Esophagus muscularis mucosa (tissue), 4 donors: Measurements from ENCODE around the gene S100P. TPM values are rescaled to one million over a fixed set of nuclear protein-coding genes. Genes with fewer than 3 reads are reported as not detected.

Experiments used
- DNase-seq: peaks from one replicate; pipeline ENCODE4 v3.0.0-alpha.2; 2017; ENCODE audit errors: extremely low spot score
- H3K27ac ChIP-seq, 4 donors: fragments of 200-600 bp; sonication (generic); replicated peaks in 1 of 4; 1 replicate in 3 of 4; 2 replicates in 1 of 4; pipeline ENCODE4 v1.5.1; 2016 to 2019; ENCODE audit warnings: mild to moderate bottlenecking in 1 of 4
- H3K27me3 ChIP-seq, 4 donors: fragments of 200-600 bp; sonication (generic); one replicate each; pipeline versions ENCODE4 v1.5.1 to v1.6.0; 2016 to 2019
- H3K36me3 ChIP-seq, 4 donors: fragments of 200-600 bp; sonication (generic); one replicate each; pipeline ENCODE4 v1.5.1; 2016 to 2019
- H3K4me1 ChIP-seq, 4 donors: fragments of 200-600 bp; sonication (generic); one replicate each; pipeline ENCODE4 v1.5.1; 2016 to 2019
- H3K4me3 ChIP-seq, 4 donors: fragments of 200-600 bp; sonication (generic); 1 replicate in 2 of 4; 2 replicates in 2 of 4; pipeline ENCODE4 v1.5.1; 2016 to 2019; ENCODE audit warnings: mild to moderate bottlenecking in 4 of 4, moderate library complexity in 1 of 4
- H3K9me3 ChIP-seq, 4 donors: fragments of 200-600 bp; sonication (generic); 1 replicate in 3 of 4; 2 replicates in 1 of 4; pipeline ENCODE4 v1.5.1; 2016 to 2019
- CTCF ChIP-seq, 3 experiments: fragments of 200-600 bp in 2 of 3; fragments of 450-650 bp in 1 of 3; sonication (generic) in 2 of 3; IDR thresholded peaks; one replicate each; pipeline ENCODE4 v1.5.1; 2017 to 2019; ENCODE audit warnings: antibody characterized with exemption in 3 of 3, mild to moderate bottlenecking in 2 of 3, moderate library complexity in 1 of 3
- EP300 ChIP-seq: sonication (generic); formaldehyde crosslinking; IDR thresholded peaks from one replicate; pipeline ENCODE4 v1.6.1; 2017; ENCODE audit warnings: antibody characterized with exemption
- POLR2A ChIP-seq: fragments of 450-650 bp; IDR thresholded peaks from one replicate; pipeline ENCODE4 v1.6.1; 2017; ENCODE audit warnings: antibody characterized with exemption, moderate library complexity, mild to moderate bottlenecking, low read depth
- POLR2AphosphoS5 ChIP-seq, 2 donors: sonication (generic); formaldehyde crosslinking; IDR thresholded peaks; one replicate each; pipeline ENCODE4 v1.6.1; 2017; ENCODE audit warnings: antibody characterized with exemption in 2 of 2
- WGBS: methylation state at CpG from one replicate; pipeline ENCODE4 v1.1.5; 2018; 5-methylcytosine and 5-hydroxymethylcytosine counted together
- intact Hi-C: fragments of 100-400 bp; cut with DNase I; formaldehyde crosslinking; loops from one replicate; pipeline ENCODE4 v1.15.1; 2023
- total RNA-seq, 4 donors: library from RNA; depleted of rRNA; stranded (reverse); fragments of >200 nt; gene quantifications; one replicate each; pipeline versions ENCODE4 v1.1.0 to v1.2.1, GENCODE V29; 2016

The S100P gene
- total RNA-seq, 4 donors from 2014 or later = 0.99 TPM; not detected in 3

- 83% methylated on average over 11 of the region's 11 CpGs for WGBS
- TF ChIP-seq POLR2A = no peak
- TF ChIP-seq CTCF (IDR thresholded peaks at IDR 0.05) = no peak
- no peak for TF ChIP-seq POLR2AphosphoS5 (IDR thresholded peaks at IDR 0.05)
- TF ChIP-seq EP300 = no peak
- peaks cover 0 to 8% (median 3%) of the 10 kb centered on the region in 4 donors for H3K4me1 ChIP-seq
Measured at GRCh38 chr4:6684656-6685055, 9.0 kb upstream of the S100P start.

GRCh38 chr4:6686104-6686787, 7.4 kb upstream of the S100P start:
- 94% methylated on average over 4 of the region's 4 CpGs for WGBS
- DNase-seq = no peak

More at GRCh38 chr4:6684656-6685055, 9.0 kb upstream of the S100P start:
- Histone ChIP-seq H3K27ac (no peak overlapping the region), H3K27me3 (no peaks in the 10 kb centered on the region), H3K9me3 (no peaks in the 10 kb centered on the region), H3K36me3 (no peaks in the 10 kb centered on the region), H3K4me3 (no peak overlapping the region)
- DNase-seq = no peak
- intact Hi-C loops = no loop called here

GRCh38 chr4:6687947-6688878, 5.5 kb upstream of the S100P start:
- H3K27me3 ChIP-seq = no peaks in the 10 kb centered on the region
- intact Hi-C loops = no loop called here
- no peaks in the 10 kb centered on the region for H3K36me3 ChIP-seq
- 90% methylated on average over 24 of the region's 24 CpGs for WGBS
- no peak for TF ChIP-seq EP300
- TF ChIP-seq POLR2AphosphoS5 (IDR thresholded peaks at IDR 0.05) = no peak
- no peak for TF ChIP-seq CTCF (IDR thresholded peaks at IDR 0.05)
- H3K4me1 ChIP-seq = peaks cover 0 to 8% (median 3%) of the 10 kb centered on the region in 4 donors
- no peak overlapping the region for H3K27ac ChIP-seq
- no peaks in the 10 kb centered on the region for H3K9me3 ChIP-seq
- H3K4me3 ChIP-seq = no peak overlapping the region
- no peak for DNase-seq

More at GRCh38 chr4:6686104-6686787, 7.4 kb upstream of the S100P start:
- Histone ChIP-seq H3K9me3 (no peaks in the 10 kb centered on the region), H3K4me3 (no peak overlapping the region), H3K27me3 (no peaks in the 10 kb centered on the region), H3K4me1 (peaks cover 0 to 8% (median 3%) of the 10 kb centered on the region in 4 donors), H3K36me3 (no peaks in the 10 kb centered on the region), H3K27ac (no peak overlapping the region)
- TF ChIP-seq POLR2A (no peak), CTCF (IDR thresholded peaks at IDR 0.05) (no peak), POLR2AphosphoS5 (IDR thresholded peaks at IDR 0.05) (no peak), EP300 (no peak)
- intact Hi-C loops = no loop called here

DNA sequence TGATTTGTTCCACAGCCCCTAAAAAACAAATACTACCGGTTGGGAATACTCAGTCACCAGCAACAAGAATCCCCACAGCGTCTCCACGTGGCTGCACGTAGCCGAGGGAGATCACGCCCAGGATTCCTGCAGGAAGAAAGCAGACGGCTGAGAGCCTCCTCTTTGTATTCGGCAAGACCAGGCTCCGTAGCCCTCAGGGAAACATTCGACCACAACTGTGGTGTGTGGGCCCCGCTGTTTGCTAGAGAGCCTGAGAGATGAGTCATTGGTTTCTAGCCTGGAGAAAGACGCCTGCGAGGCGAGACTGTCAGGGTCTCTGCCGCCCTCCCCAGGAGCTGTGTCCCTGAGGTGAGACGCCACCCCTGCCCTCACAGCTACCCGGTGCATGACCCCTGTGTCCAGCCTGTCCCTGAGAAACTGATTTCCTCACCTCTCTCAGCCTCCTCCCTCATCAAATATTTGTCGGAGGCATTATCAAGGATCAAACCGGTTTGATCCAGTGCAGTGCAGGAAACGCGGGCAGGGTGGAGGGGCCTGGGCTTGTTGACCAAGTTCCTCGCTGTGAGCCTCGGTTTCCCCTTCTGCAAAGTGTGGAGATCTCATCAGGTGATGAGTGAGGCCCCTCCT, 4.7 kb upstream of the S100P start:
- WGBS = 53% methylated on average over 15 of the region's 23 CpGs
- no peak for DNase-seq
- Histone ChIP-seq H3K36me3 (no peaks in the 10 kb centered on the region), H3K4me3 (no peak overlapping the region), H3K27me3 (no peaks in the 10 kb centered on the region), H3K27ac (no peak overlapping the region), H3K4me1 (peaks cover 0 to 15% (median 6%) of the 10 kb centered on the region in 4 donors), H3K9me3 (no peaks in the 10 kb centered on the region)
- TF ChIP-seq CTCF (IDR thresholded peaks at IDR 0.05) (no peak), EP300 (no peak)
- intact Hi-C loops = no loop called here
